ENCODE measurements around the gene DERL2. TPM values are rescaled to one million over a fixed set of nuclear protein-coding genes. Genes with fewer than 3 reads are reported as not detected.

DERL2 gene
- total RNA-seq: 31.8 and 35.0 TPM in 2 replicates

GRCh38 chr17:5485270-5486205 lies at the start of gene DERL2:
Gene DERL2 (minus strand): TSS chr17:5486178. CDS start chr17:5486161, 17 bp downstream.

GRCh38 chr17:5486206-5487124 lies 487 bp upstream of the DERL2 start, which contains the start of gene MIS12:
Gene MIS12 (plus strand): TSS chr17:5486566. CDS start chr17:5488863, 2,297 bp downstream.

GRCh38 chr17:5438716-5439445 lies 47.1 kb downstream of the DERL2 start, which contains the start of gene C1QBP:
Gene C1QBP (minus strand): TSS chr17:5439155. CDS start chr17:5439073, 82 bp downstream.

Other genes starting within 250 kb of the DERL2 start
- gene RABEP1, start 203.9 kb downstream of the DERL2 start, total RNA-seq: 59.4 and 66.9 TPM in 2 replicates
- 155 and 167 TPM in 2 replicates for gene NUP88, start 66.5 kb downstream of the DERL2 start, total RNA-seq
- 47.7 and 48.9 TPM in 2 replicates for gene RPAIN, start 66.0 kb downstream of the DERL2 start, total RNA-seq
- gene C1QBP, start 47.0 kb downstream of the DERL2 start, total RNA-seq: 414 and 439 TPM in 2 replicates
- 26.7 and 31.6 TPM in 2 replicates for gene DHX33, start 17.2 kb downstream of the DERL2 start, total RNA-seq
- gene MIS12, start 388 bp upstream of the DERL2 start, total RNA-seq: 22.6 and 24.5 TPM in 2 replicates
- 43.0 and 49.4 TPM in 2 replicates for gene NLRP1, start 98.3 kb upstream of the DERL2 start, total RNA-seq